HT1080 (cell line): Measurements from ENCODE around the gene SLC5A2. TPM values are rescaled to one million over a fixed set of nuclear protein-coding genes. Genes with fewer than 3 reads are reported as not detected.
"Not testable (repeated sequence)": the region's sequence is repeated elsewhere in the genome, so short reads cannot be mapped to it uniquely, and the experiment has no call there.

Experiments
- DNase-seq: peaks from one replicate; pipeline ENCODE4 v3.0.0-alpha.2; 2015; ENCODE audit warnings: low read depth
- total RNA-seq: library from RNA; depleted of rRNA; stranded (reverse); fragments of >200 nt; shearing (Covaris generic); gene quantifications from 2 replicates; pipeline ENCODE4 v1.2.3, GENCODE V29; 2014; rRNA removed

Gene SLC5A2
- total RNA-seq, 1 experiment from 2014 or later = not detected

DNA sequence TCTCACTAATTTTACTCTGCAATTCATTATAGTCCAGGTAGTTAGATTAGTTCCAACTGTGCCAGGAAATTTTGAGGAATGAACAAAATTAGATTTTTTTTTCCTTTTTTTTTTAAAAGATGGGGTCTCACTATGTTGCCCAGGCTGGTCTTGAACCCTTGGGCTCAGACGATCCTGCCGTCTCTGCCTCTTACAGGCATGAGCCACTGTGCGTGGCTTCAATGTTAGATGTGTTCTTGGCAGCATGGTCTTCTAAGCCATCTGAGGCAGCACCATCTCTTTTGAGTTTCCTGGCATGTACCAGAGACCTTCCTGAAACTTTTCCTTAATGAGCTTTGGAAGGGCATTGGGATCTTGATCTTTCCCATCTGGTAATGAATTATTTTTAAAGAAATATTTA, 42.2 kb downstream of the SLC5A2 start:
- DNase-seq = no peak

DNA sequence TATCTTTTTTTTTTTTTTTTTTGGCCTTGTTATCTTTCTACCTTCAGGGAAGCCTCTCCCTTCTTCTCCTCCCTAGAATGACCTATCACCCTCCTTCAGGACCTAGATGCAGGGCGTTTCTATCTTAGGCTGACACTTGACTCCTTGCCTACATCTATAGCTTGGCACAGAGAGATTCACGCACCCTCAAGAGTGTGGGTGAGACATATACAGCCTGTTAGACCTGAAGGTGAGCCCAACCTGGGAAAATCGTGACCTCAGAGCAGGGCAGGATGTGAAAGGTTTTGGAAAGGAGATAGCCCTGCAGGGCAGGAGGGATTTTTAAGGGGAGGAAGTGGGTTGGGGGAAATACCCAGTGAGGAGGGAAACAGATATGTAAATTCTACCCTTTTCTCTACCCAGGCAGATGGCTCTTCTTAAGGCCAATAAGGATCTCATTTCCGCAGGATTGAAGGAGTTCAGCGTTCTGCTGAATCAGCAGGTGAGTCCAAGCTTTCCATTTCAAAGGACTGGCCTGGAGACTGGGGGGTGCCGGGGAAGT, 44.9 kb downstream of the SLC5A2 start, which contains the start of gene AHSP:
AHSP (plus strand) TSS at position 167 of the 541 bp plus-strand sequence; CDS start at position 407, 240 bp downstream.
- no peak for DNase-seq

DNA sequence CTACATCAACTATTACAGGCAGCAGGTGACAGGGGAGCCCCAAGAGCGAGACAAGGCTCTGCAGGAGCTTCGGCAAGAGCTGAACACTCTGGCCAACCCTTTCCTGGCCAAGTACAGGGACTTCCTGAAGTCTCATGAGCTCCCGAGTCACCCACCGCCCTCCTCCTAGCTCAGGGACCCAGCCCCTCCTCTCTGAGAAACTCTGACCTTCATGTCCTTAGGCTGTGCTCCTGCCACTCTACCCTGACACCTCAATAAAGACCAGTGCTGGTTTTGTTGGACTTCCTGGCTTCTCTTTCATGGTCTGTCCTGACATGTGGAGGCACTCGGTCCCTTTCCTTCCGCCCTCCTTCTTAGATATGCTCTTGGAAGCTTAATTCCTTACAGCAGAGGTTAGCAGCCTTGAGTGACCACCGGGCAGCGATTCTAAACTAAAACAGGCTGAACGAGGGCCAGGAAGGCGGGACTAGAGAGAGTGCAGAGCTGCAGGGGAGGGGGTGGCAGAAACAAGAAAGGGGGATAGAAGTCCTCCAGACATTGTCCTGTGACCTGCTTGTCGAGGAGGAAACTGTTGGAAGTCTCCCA, 45.7 kb downstream of the SLC5A2 start:
- DNase-seq = no peak

DNA sequence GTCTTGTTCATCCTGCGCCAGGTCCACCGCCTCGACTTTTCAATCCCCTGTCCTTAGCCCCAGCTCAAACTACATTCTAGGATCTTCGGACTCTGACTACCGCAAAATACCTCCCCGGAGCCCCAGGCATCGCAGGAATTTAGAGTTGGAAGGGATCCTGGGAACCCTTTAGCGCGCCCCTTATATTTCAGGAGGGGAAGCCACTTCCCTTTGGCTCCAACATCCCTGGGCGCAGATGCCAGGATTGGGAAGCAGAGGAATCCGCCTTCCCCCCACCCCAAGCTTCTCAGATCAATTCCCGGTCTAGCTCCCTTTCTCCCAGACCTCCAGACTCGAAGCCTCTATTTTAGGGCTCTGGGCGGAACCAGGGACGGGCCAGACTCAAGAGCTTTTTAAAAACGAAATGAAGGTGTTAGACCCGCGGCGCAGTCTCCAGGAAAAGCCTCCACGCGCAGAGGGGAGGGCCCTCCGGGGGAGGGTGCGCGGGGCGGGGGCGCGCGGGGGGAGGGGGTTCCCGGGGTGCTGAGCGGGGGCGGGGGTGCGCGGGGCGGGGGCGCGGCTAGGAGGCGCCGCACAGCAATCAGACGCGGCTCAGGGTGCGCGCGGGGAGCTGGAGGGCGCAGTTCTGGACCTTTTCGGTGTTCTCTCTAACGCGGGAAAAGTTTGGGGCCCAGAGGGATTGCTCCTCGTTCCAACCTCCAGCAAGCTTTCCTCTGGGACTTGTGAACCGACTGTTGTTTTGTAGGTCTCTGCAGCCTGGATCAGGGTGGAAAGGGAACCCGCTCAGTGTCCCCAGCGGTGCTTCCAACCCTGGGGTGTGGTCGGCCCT, 46.4 kb downstream of the SLC5A2 start:
- DNase-seq = no peak

DNA sequence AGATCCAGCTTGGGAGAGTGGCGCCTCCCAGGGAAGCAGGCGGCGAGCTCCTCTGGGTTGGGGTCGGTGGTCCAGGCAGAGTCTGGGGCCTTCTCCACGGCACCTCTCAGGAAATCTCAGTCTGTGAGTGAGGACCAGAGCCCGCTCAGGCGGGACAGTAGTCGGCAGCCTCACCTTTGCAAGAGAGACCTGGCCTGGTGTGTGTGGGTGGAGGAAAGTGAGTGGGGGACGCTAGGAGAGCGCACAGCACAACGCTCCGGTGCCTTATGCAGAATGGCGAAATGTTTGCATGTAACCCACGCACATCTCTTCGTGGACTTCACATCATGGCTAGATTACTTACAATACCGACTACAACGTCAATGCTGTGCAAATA, 47.0 kb downstream of the SLC5A2 start:
- no peak for DNase-seq

DNA sequence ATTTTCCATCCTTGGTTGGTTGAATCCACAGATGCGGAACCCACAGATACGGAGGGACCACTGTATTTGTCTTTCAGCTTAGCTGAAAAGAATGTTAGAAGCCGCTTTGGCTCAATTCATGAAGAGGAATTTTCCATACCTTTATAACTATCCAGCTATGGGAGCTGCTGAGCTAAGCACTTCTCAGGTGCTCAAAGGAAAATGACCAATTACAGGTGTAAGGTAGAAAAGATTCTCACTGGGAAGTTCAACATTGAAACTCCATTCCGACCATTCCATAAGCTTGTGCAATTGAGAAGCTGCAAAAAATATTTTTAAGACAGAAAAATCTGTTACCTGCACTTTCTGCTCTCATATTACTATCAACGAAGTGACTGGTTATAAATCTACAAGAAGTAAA, 47.5 kb downstream of the SLC5A2 start:
- no peak for DNase-seq

DNA sequence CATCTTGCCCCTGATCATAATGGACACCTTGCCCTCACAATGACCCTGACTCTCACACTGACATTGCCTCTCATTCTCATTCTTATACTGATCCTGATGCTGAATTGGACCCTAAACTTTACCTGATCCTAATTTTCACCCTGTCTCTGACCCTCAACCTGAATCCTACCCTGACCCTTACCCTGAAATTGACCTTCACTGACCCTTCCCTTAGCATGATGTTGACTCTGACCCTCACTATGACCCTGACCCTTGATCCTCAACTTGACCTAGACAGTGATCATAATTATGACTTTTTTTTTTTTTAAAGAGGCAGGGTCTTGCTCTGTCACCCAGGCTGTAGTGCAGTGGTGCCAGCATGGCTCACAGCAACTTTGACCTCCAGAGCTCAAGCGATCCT, 48.2 kb downstream of the SLC5A2 start:
- no peak for DNase-seq

DNA sequence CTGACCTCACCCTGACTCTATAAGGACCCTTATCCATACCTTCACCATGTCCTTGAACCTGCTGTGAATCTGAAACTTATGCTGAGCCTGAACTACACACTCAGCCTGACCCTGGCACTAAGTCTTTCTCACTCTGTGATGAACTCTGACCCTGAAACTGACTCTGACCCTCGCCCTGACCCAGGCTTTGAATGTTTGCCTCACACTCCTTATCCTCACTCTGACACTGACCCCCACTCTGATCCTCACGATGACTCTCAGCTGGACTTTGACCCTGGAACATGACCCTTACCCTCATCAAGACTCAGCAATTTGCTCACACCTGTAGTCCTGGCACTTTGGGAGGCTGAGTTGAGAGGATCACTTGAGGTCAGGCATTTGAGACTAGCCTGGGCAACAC, 49.2 kb downstream of the SLC5A2 start:
- DNase-seq = no peak

DNA sequence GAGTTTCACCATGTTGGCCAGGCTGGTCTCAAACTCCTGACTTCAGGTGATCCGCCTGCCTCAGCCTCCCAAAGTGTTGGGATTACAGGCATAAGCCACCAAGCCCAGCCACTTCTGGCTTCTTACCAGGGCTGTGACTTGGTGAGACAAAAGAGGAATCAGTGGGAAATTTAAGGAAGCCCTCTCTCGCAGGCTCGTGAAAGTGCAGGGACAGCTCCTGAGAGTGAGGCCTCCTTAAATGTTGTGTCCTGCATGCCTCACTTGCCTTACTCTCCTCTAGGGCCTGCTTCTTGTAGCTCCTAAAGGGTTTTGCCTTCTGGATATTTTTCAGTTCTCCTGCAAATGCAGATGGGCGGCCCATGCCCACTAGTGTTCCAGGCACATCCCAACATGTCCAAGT, 50.0 kb downstream of the SLC5A2 start:
- no peak for DNase-seq

- DNase-seq = no peak
Measured at GRCh38 chr16:31535737-31536136, 52.8 kb downstream of the SLC5A2 start.

GRCh38 chr16:31536804-31537361, 54.0 kb downstream of the SLC5A2 start:
- no peak for DNase-seq

- DNase-seq = no peak
Measured at GRCh38 chr16:31537362-31538242, 54.7 kb downstream of the SLC5A2 start.

GRCh38 chr16:31538243-31538598, 55.3 kb downstream of the SLC5A2 start:
- not testable (repeated sequence) for DNase-seq

DNA sequence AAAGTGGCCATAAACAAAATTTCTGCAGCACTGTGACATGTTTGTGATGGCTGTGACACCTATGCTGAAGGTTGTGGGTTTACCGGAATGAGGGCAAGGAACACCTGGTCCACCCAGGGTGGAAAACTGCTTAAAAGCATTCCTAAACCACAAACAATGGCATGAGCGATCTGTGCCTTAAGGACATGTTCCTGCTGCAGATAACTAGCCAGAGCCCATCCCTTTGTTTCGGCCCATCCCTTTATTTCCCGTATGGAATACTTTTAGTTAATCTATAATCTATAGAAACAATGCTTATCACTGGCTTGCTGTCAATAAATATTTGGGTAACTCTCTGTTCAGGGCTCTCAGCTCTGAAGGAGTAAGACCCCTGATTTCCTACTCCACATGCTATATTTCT, 56.8 kb downstream of the SLC5A2 start:
- DNase-seq = not testable (repeated sequence)

Other genes starting within 250 kb of the SLC5A2 start
- 0.02 and 0.03 TPM in 2 replicates for gene ITGAM, start 223.1 kb upstream of the SLC5A2 start, total RNA-seq
- 2.1 and 2.7 TPM in 2 replicates for gene ITGAX, start 127.9 kb upstream of the SLC5A2 start, total RNA-seq
- 0.03 TPM in 1 of 2 replicates, not detected in the other for gene ITGAD, start 89.8 kb upstream of the SLC5A2 start, total RNA-seq
- not detected in 2 replicates for gene COX6A2, start 54.8 kb upstream of the SLC5A2 start, total RNA-seq
- gene ZNF843, start 40.3 kb upstream of the SLC5A2 start, total RNA-seq = not detected in 2 replicates
- 19.8 and 21.5 TPM in 2 replicates for gene ARMC5, start 23.6 kb upstream of the SLC5A2 start, total RNA-seq
- 35.9 and 90.6 TPM in 2 replicates for gene TGFB1I1, start 11.0 kb upstream of the SLC5A2 start, total RNA-seq
- 33.2 and 43.9 TPM in 2 replicates for gene RUSF1, start 25.3 kb downstream of the SLC5A2 start, total RNA-seq
- not detected in 2 replicates for gene AHSP, start 44.8 kb downstream of the SLC5A2 start, total RNA-seq